ENCODE measurements around the gene SDC3.
A peak's percentile ranks its signal among the peaks of the same experiment; 100 is the strongest.

SDC3 gene

DNA sequence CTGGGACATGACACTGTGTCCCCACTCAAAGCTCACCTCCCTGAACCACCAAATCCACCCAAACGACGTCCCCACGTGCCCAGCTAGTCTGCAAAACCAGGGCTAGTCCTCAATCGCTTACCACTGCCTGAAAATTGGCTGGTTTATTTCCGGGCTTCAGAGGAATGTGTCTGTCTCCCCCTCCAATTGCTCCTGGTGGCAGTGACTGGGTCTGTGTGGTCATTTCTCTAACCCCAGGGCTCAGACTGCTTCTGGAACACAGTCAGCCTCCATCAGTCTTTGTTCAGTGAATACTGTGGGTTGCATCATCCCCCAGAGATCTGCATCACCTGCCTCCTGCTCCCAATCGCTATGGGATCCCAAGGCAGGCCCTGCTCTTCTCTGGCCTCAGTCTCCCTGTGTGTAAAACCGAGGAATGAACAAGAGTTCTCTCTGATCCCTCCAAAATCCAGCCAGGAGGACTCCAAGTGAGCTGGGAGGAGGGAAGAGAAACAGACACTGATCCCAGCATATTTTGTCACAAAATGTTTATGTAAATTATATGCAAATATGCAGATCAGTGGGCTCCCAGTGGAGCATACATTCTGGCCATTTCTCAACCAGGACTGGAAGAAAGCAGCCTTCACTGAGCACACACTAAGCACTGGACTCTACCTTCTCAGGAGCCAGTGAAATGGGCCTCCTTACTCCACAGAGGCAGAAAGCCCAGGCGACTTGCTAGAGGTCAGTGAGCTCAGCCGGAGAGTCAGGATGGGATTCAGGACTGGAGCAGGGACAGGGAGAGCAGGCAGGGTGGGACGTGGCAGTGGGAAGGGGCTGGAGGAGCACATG lies 20.9 kb downstream of the SDC3 start:
- no peak for DNase-seq

DNA sequence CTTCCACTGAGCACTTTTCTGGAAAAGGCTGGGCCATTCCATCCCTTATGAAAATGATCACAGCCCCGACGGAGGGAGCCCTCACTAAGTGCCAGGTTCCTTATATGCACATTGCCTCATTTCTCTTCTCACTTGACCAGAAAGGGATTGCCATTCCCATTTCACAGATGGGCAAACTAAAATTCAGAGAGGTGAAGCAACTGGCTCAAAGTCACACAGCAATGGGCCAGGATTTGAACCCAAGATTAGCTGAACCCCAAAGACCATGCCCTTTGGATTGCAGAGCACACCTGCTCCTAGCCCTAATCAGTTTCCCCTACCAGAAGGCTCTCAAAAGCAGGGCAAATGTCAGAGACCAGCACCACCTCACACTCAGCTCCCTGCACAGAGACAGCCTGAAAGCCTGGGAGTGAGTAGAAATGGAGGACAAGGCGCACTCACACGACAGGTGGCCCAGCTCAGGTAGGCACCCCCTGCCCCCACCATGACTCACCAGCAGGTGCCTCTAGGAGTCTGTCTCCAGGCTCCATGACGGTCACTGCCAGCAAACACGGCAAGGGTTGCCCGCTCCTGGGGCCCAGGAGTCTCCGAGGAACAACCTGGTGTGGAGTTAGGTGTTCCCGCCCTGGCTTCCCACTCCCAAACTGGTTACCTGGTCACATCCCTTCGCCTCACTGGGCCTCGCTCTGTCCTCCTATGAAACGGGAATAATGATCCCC lies 21.7 kb downstream of the SDC3 start:
- no peak for DNase-seq

GRCh38 chr1:30885570-30886522 lies 22.7 kb downstream of the SDC3 start:
- DNase-seq, result no peak

GRCh38 chr1:30884723-30885122 lies 23.8 kb downstream of the SDC3 start:
- no peak for DNase-seq

DNA sequence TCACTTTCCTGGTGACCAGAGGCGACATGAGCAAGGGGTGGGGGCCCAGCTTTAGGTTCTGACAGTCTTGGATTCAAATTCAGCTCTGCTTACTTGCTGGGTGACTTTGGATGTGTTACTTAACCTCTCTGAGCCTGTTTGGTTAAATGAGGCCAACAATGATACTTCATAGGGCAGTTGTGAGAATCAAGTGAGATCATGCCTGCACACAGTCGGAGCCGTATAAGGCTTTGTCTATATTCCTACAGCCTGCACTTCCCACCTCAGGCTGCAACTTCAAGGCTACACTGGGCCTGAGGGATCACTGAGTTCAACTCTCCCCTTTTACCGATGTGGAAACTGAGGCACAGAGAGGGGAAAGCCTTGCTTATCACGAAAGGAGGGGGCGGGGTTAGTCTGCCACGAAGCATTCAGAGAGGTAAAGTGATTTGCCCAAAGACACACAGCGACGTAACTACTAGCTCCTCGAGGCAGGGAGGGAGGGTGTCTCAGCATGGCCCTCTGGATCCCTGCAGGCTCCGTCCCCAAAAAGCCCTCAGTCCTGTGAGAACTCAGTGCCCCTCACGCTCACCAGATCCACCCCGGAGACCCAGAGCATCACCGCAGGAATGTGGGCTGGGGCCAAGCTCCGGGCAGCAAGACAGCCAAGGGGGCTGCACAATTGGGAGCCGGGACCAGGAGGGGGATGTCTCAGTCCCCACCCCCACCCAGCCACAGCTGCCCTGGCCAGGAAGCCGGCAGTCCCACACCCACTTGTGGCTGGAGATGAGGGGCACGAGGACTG lies 25.0 kb downstream of the SDC3 start:
- no peak for DNase-seq

DNA sequence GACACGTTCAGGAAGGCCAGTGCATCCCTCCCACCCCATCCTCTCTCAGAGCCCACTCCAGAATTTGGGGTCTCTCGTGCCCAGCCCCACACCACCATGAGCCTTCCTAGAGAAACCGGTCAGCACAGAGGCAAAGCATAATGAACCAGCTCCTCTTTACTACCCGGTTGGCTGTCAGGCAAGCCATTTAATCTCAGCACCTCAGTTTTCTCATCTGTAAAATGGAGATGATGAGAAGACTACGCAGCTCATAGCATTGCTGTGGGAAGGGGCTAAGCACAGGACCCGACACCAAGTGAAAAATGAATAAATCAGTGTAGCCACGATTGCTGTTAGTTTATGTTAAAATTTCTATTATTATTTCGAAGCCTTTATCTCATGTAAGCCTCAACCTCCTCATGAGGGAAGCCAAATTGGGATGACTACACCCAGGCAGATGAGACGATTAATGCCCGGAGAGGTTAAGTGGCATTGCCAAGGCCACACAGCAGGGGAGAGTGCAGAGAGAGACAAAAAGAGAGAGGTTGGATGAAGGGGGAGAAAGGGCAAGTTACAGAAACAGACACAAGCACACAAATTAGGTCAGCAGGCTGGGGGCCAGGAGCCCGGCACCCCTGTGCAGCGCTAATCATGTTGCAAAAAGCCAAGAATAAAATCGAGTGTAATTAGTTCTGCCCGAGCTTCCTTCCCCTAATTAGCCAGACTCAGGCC lies 25.7 kb downstream of the SDC3 start:
- no peak for DNase-seq

- peak in 1 of 2 donors; percentile 53 for DNase-seq
These were observed 27.0 kb downstream of the SDC3 start for GRCh38 chr1:30881319-30882181.

GRCh38 chr1:30880678-30881318 lies 27.8 kb downstream of the SDC3 start:
- DNase-seq, result no peak

DNA sequence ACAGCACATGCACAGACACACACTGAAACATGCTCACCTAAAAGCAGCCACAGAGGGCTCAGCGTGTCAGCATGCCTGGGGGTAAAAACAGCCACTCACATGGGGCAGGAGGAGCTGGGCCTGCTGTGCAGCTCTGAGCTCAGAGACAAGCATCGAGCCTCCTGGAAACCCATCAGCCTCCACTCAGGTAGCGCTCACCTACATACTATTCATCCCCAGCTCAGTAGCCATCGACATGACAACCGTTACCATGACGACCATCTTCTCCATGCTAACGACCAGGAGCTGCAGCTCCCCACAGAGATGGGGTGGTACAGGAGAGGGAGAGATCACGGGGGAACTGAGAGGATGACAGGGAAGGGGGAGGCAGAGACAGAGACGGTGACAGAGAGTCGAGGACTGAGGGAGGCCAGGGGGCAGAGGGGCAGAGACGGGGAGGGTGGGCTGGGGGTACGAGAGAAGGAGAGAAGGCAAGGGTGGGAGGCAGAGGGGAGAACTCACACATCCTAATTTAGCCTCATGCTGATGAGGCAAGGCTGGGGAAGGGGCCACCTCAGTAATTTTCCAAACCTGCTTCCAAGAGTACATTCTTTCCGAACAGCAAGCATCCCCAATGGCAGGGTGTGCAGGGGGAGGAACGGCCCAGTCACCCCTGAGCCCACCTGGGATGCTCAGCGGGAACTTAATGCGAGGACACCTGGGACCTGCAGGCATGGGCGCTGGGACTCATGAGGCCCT lies 28.4 kb downstream of the SDC3 start:
- no peak for DNase-seq

DNA sequence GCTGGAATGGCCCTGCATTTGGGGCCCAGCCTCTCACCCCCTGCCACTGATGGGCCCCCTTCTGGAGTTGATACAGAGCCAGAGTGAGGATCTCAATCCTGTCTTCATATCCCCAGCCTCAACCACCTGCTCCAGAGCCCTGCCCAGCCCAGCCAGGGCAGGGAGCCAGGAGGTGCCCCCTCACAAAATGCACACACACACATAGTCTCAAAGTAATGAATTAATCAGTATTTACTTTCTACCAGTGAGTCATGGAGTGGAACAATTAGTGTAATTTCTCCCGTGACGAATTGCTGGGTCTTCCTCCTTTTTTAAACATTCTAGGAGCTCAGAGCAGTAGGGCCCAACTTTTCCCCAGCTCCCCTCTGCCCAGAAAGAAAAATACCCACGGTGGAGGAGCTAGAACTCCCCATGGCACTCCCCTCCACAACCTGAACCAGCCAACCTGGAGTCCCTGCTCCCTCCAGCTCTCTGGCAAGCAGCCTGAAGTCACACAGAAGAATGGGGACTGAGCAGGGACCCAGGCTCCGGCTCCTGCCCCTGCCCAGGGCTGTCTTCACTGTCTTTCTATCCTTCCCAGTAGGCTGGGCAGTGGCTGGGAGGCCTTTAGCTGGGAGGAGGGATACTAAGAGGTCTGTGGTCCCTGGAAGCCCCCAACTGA lies 29.3 kb downstream of the SDC3 start:
- no peak for DNase-seq

- DNase-seq, result no peak
These were observed 30.0 kb downstream of the SDC3 start for GRCh38 chr1:30878559-30878958.

- no peak for DNase-seq
These were observed 30.5 kb downstream of the SDC3 start for GRCh38 chr1:30878016-30878415.

DNA sequence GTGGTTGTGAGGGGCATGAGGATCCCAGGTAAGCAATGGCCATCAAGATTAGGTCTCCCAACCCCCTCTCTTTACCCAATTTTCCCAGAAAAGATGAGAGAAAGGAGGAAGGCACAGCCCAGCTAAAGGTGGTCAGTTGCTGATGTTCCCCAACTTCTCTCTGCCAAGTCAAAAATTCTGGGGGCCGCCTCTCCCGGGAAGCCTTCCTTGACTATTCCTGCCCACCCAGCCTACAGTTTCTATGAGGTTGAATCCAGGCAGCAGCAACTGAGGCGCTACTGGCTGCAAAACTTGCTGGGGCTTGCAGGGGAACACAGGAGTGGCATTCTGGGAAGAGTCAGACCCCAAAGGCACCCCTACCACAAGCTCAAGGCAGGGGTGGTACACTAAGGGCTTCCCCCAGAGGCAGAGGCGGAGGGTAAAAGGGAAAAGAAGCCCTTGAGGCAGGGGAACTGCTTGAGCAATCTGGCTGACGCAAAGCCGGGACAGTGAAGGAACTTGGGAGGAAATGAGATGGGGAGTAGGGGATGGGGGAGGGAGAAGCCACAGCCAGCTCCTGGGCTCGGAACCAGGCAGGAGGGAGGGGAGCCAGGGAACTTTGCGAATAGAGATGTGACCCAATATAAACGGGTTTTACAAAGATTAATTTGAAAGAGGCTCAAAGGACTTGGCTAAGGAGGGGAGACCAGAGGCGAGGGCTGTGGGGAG lies 31.2 kb downstream of the SDC3 start:
- DNase-seq, result peak in 1 of 2 donors; percentile 27

- no peak for DNase-seq
These were observed 31.9 kb downstream of the SDC3 start for GRCh38 chr1:30876451-30877204.

- no peak for DNase-seq
These were observed 32.6 kb downstream of the SDC3 start for GRCh38 chr1:30875916-30876315.

- no peak for DNase-seq
These were observed 33.4 kb downstream of the SDC3 start for GRCh38 chr1:30875197-30875596.

GRCh38 chr1:30874176-30874575 lies 34.4 kb downstream of the SDC3 start:
- DNase-seq, result no peak

DNA sequence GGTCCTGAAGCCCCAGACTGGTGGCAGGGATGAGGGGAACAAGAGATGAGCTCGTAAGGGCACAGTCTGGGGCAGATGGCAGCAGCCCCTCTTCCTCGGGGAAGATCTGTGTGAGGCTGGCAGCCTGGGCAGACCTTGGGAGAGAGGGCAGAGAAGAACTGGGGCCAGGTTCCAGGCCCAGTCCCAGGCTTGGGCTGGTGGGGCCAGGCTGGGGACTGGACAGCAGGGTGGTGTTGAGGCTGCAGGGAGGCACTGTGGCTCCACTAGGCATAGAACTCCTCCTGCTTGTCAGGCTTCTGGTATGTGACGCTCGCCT lies 35.7 kb downstream of the SDC3 start:
- DNase-seq, result no peak
